ENCODE data around the gene ACSL1. TPM values are rescaled to one million over a fixed set of nuclear protein-coding genes. Genes with fewer than 3 reads are reported as not detected.

The ACSL1 gene
- total and polyA plus RNA-seq, 2 of the 8 experiments (the other 6 are each of a cell fraction or from before 2014, with no cell fraction given) = 2.3 to 8.7 TPM

DNA sequence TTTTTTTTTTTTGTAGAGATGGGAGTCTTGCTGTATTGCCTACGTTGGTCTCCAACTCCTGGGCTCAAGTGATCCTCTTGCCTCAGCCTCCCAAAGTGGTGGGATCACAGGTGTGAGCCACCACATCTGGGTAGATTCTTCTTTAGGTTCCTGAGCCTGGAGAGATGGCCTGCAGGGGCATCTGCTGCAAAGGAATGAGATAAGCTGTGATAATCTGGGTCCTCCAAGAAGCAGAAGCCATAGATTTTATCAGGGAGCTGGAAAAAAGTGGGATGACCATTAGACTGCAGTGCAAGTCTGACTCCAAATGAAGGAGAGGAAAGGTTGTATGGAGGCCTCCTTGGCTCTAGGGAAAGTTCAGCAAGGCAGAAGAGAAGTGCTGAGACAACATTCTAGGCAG, 19.0 kb upstream of the ACSL1 start:
- no peaks in the 10 kb centered on the region for H3K4me1 ChIP-seq (replicated peaks in 1 of 4; ENCODE audit: control insufficient read depth in 3 of 4, insufficient read depth in 4 of 4, low read length in 3 of 4)
- POLR2A ChIA-PET (ENCODE audit: partially characterized antibody) = no interaction called here
- no peak overlapping the region for H2BK15ac ChIP-seq (ENCODE audit: low read length)
- H2BK120ac ChIP-seq (replicated peaks; ENCODE audit: low read depth, low read length) = no peak overlapping the region
- H2AK5ac ChIP-seq (ENCODE audit: low read depth, low read length) = no peak overlapping the region
- DNase-seq (ENCODE audit: low read depth in 1 of 2, low spot score in 2 of 2) = no peak
- no peak overlapping the region for H4K8ac ChIP-seq (ENCODE audit: extremely low read depth, insufficient read depth, low read length)
- WGBS, 2 experiments (ENCODE audit: extremely low coverage in 1 of 2, insufficient coverage in 1 of 2, insufficient read length in 1 of 2, insufficient replicate concordance in 2 of 2, low coverage in 1 of 2, low lambda C conversion rate in 2 of 2, missing lambda C conversion rate in 1 of 2) = no CpG with 5 or more reads among the region's 1 CpG
- no peaks in the 10 kb centered on the region for H3K9me3 ChIP-seq (ENCODE audit: insufficient read depth in 2 of 2, low read depth in 1 of 2, low read length in 1 of 2)
- no peaks in the 10 kb centered on the region for H3K79me2 ChIP-seq (ENCODE audit: control insufficient read depth in 1 of 2, insufficient read depth in 2 of 2, low read length in 2 of 2)
- H3K23me2 ChIP-seq (ENCODE audit: low read depth, low read length) = no peaks in the 10 kb centered on the region
- no peak for TF ChIP-seq CHD2 (IDR thresholded peaks at IDR 0.05; ENCODE audit: low read length)
- TF ChIP-seq RBBP5 (IDR thresholded peaks at IDR 0.05; ENCODE audit: borderline replicate concordance, low read depth, low read length) = no peak
- TF ChIP-seq PHF8 (conservative IDR thresholded peaks at IDR 0.05; ENCODE audit: low read depth, low read length) = no peak
- TF ChIP-seq ASH2L (IDR thresholded peaks at IDR 0.05; ENCODE audit: low read length) = no peak
- no peak overlapping the region for H3K4me2 ChIP-seq (ENCODE audit: insufficient read depth in 1 of 2, low read depth in 2 of 2, low read length in 2 of 2)
- no peak overlapping the region for H3K56ac ChIP-seq (replicated peaks; ENCODE audit: insufficient read length, low read depth, low read length)
- CTCF ChIA-PET (ENCODE audit: partially characterized antibody) = interaction anchor here (0.9 to 1.4 kb wide), 2 partner anchors 21 to 79 kb away, joined by 3 to 4 read pairs; no protein-coding TSS in a partner anchor
- no peak overlapping the region for H3K4me3 ChIP-seq (ENCODE audit: extremely low read depth in 1 of 4, insufficient read depth in 2 of 4, low read depth in 3 of 4, low read length in 4 of 4)
- H3K36me3 ChIP-seq (ENCODE audit: control insufficient read depth in 2 of 4, insufficient read depth in 4 of 4, low read length in 3 of 4) = no peaks in the 10 kb centered on the region
- H2AFZ ChIP-seq (ENCODE audit: low read length) = no peak overlapping the region
- H3K4ac ChIP-seq (replicated peaks; ENCODE audit: insufficient read length, low read depth, low read length) = no peak overlapping the region
- H2BK5ac ChIP-seq (ENCODE audit: low read depth, low read length) = no peak overlapping the region
- H2BK20ac ChIP-seq (ENCODE audit: low read length) = no peak overlapping the region
- no peak for FAIRE-seq
- no peak overlapping the region for H3K18ac ChIP-seq (ENCODE audit: extremely low read depth, low read length)
- no peak overlapping the region for H4K91ac ChIP-seq (replicated peaks; ENCODE audit: insufficient read length, low read length)
- no peak overlapping the region for H2BK12ac ChIP-seq (ENCODE audit: low read depth, low read length)
- no peaks in the 10 kb centered on the region for H4K20me1 ChIP-seq (replicated peaks in 1 of 2; ENCODE audit: control insufficient read depth in 1 of 2, insufficient read depth in 2 of 2, low read length in 2 of 2)
- no peak overlapping the region for H3K14ac ChIP-seq (ENCODE audit: insufficient read length)
- no peaks in the 10 kb centered on the region for H3K27me3 ChIP-seq (replicated peaks in 1 of 4; ENCODE audit: control insufficient read depth in 3 of 4, extremely low read depth in 1 of 4, insufficient read depth in 3 of 4, low read length in 3 of 4)
- H3K23ac ChIP-seq (ENCODE audit: insufficient read length) = no peak overlapping the region
- H3K9ac ChIP-seq (replicated peaks in 1 of 4; ENCODE audit: extremely low read depth in 1 of 4, low read depth in 3 of 4, low read length in 3 of 4) = no peak overlapping the region
- H4K5ac ChIP-seq (ENCODE audit: insufficient read length, low read depth, low read length) = no peak overlapping the region
- H3K79me1 ChIP-seq (ENCODE audit: low read depth, low read length) = no peaks in the 10 kb centered on the region
- no peak overlapping the region for H3K27ac ChIP-seq (ENCODE audit: low read depth, low read length)

Measured in H1 (cell line).